GM19023 (cell line): ENCODE results near the gene GIMAP2.
"Not testable (repeated sequence)": the region's sequence is repeated elsewhere in the genome, so short reads cannot be mapped to it uniquely, and the experiment has no call there.

Experiments used
- ATAC-seq: cut with Tn5 transposase; IDR thresholded peaks from one replicate; pipeline ENCODE4 v1.9.1; 2021; ENCODE audit warnings: mild to moderate bottlenecking, moderate library complexity; ENCODE audit not compliant: unreplicated experiment

GIMAP2 gene

GRCh38 chr7:150685219-150686029, at the start of gene GIMAP2:
Gene GIMAP2 (plus strand): TSS chr7:150685706. CDS start chr7:150687060, 1,354 bp downstream.
- ATAC-seq, result peak; percentile 94

- ATAC-seq, result no peak
These were observed 43.7 kb upstream of the GIMAP2 start for GRCh38 chr7:150641854-150642253.

- ATAC-seq, result no peak
These were observed 42.6 kb upstream of the GIMAP2 start for GRCh38 chr7:150642926-150643325.

GRCh38 chr7:150645259-150646020, 40.1 kb upstream of the GIMAP2 start:
- no peak for ATAC-seq

GRCh38 chr7:150648353-150649079, 37.0 kb upstream of the GIMAP2 start:
- no peak for ATAC-seq

GRCh38 chr7:150649080-150649385, 36.5 kb upstream of the GIMAP2 start:
- no peak for ATAC-seq

- no peak for ATAC-seq
These were observed 30.8 kb upstream of the GIMAP2 start for GRCh38 chr7:150654692-150655091.

GRCh38 chr7:150656047-150656446, 29.5 kb upstream of the GIMAP2 start:
- no peak for ATAC-seq

GRCh38 chr7:150657526-150657925, 28.0 kb upstream of the GIMAP2 start:
- ATAC-seq, result no peak

- no peak for ATAC-seq
These were observed 24.4 kb upstream of the GIMAP2 start for GRCh38 chr7:150660939-150661613.

GRCh38 chr7:150662821-150663220, 22.7 kb upstream of the GIMAP2 start:
- ATAC-seq, result not testable (repeated sequence)

- no peak for ATAC-seq
These were observed 21.6 kb upstream of the GIMAP2 start for GRCh38 chr7:150663802-150664494.

GRCh38 chr7:150665089-150665748, 20.3 kb upstream of the GIMAP2 start:
- ATAC-seq, result no peak

- ATAC-seq, result no peak
These were observed 19.6 kb upstream of the GIMAP2 start for GRCh38 chr7:150665896-150666295.

GRCh38 chr7:150666412-150666811, 19.1 kb upstream of the GIMAP2 start:
- no peak for ATAC-seq

GRCh38 chr7:150668472-150668911, 17.0 kb upstream of the GIMAP2 start:
- peak; percentile 69 for ATAC-seq

GRCh38 chr7:150668977-150669376, 16.5 kb upstream of the GIMAP2 start:
- ATAC-seq, result no peak

- ATAC-seq, result not testable (repeated sequence)
These were observed 13.5 kb upstream of the GIMAP2 start for GRCh38 chr7:150671798-150672585.

- no peak for ATAC-seq
These were observed 9.8 kb upstream of the GIMAP2 start for GRCh38 chr7:150675714-150676113.
